Activated T-helper 17 cell treated with anti-CD3 and anti-CD28 coated beads, Interleukin-2, amount 50 U/mL, for 72 hours (primary cell): ENCODE results near the gene SORCS2. TPM values are rescaled to one million over a fixed set of nuclear protein-coding genes. Genes with fewer than 3 reads are reported as not detected.
A peak's percentile ranks its signal among the peaks of the same experiment; 100 is the strongest.

Experiments used
- ATAC-seq: fragments of 150-1000 bp; cut with Tn5 transposase; replicated peaks from 2 replicates; pipeline ENCODE4 v1.10.0; 2021; ENCODE audit warnings: mild to moderate bottlenecking, moderate library complexity
- H3K27ac Mint-ChIP-seq: one replicate; pipeline ENCODE4 v1.8.0; 2022; ENCODE audit warnings: mixed read lengths
- H3K27me3 Mint-ChIP-seq: one replicate; pipeline ENCODE4 v1.8.0; 2022; ENCODE audit warnings: mixed read lengths
- H3K36me3 Mint-ChIP-seq: one replicate; pipeline ENCODE4 v1.8.0; 2022; ENCODE audit warnings: low read depth, mild to moderate bottlenecking, mixed read lengths
- H3K4me1 Mint-ChIP-seq: one replicate; pipeline ENCODE4 v1.8.0; 2022; ENCODE audit warnings: mixed read lengths
- H3K4me3 Mint-ChIP-seq: one replicate; pipeline ENCODE4 v1.8.0; 2022; ENCODE audit warnings: mild to moderate bottlenecking, mixed read lengths
- H3K9me3 Mint-ChIP-seq: one replicate; pipeline ENCODE4 v1.8.0; 2022; ENCODE audit warnings: mixed read lengths
- total RNA-seq, 2 donors: library from RNA; stranded (reverse); gene quantifications; one replicate each; pipeline ENCODE4 v1.2.3, GENCODE V29; 2022

SORCS2 gene
- total RNA-seq, 2 donors from 2014 or later = 0.04 to 0.26 TPM

DNA sequence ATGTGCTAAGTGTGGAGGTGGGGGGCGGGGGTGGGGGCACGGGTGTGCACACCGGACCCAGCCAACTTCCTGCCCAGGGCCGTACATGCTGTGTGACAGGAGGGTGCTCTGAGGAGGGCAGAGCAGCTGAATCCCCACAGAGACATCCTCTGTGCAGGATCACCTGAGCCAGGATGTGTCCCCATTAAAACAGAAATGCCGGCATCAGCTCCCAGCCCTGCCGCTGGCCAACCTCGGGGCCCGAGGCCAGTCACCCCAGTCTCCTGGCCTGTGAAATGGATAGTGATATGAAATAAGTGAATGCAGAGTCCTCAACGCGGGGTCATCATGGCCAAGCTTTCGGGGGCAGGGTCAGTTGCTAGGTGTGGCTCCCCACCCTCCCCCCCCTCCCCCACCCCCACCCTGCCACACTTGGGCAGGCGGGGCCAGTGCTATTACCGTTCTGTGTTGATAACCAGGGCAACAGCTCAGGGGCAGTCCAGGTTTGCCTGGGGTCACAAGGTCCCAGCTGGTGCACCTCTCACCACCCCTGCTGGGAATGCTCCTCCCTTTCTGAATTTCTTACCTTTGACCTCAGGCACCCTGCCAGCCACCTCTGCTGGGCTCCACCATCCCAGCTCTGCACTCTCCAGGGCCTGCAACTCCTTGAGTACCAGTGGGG, 469.6 kb downstream of the SORCS2 start:
- H3K36me3 Mint-ChIP-seq = no peaks in the 10 kb centered on the region
- peaks cover 5% of the 10 kb centered on the region for H3K9me3 Mint-ChIP-seq
- no peak overlapping the region for H3K4me3 Mint-ChIP-seq
- ATAC-seq = no peak
- H3K27me3 Mint-ChIP-seq = peaks cover 8% of the 10 kb centered on the region
- H3K27ac Mint-ChIP-seq = no peak overlapping the region
- no peaks in the 10 kb centered on the region for H3K4me1 Mint-ChIP-seq

DNA sequence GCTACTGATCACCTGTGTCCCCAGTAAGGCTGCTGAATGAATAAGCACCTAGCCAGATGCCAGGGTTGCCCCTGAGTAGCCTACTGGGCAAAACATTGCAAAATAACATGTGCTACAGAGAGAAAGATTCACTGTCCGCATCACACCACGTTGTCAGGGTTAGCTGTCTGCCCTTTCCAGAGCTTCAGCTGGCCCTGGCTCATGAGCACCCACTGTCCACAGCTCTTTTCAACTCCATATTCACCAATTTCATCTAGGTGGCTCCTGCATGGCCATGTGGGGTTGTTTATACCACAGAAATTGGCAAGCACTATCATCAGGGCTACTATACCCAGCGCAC, 470.1 kb downstream of the SORCS2 start:
- Mint-ChIP-seq H3K9me3 (peaks cover 5% of the 10 kb centered on the region), H3K36me3 (no peaks in the 10 kb centered on the region), H3K27me3 (peaks cover 8% of the 10 kb centered on the region), H3K27ac (no peak overlapping the region), H3K4me3 (no peak overlapping the region), H3K4me1 (no peaks in the 10 kb centered on the region)
- no peak for ATAC-seq

DNA sequence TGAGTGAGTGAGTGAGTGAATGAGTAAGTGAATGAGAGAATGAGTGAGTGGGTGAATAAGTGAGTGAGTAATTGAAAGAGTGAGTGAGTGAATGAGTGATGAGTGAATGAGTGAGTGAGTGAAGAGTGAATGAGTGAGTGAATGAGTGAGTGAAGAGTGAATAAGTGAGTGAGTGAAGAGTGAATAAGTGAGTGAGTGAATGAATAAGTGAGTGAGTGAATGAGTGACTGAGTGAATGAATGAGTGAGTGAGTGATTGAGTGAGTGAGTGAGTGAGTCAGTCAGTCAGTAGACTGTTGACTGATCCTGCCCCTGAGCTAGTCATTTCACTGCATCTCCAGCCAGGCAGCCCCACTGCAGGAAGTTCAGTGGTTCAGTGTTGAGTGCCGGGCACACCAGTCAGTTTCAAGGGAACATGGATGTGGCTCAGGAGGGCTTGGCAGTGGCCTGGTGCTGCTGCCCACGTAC, 470.8 kb downstream of the SORCS2 start:
- Mint-ChIP-seq H3K4me1 (no peaks in the 10 kb centered on the region), H3K36me3 (no peaks in the 10 kb centered on the region), H3K27ac (no peak overlapping the region), H3K27me3 (peaks cover 8% of the 10 kb centered on the region), H3K9me3 (peaks cover 5% of the 10 kb centered on the region), H3K4me3 (no peak overlapping the region)
- ATAC-seq = peak; percentile 80

DNA sequence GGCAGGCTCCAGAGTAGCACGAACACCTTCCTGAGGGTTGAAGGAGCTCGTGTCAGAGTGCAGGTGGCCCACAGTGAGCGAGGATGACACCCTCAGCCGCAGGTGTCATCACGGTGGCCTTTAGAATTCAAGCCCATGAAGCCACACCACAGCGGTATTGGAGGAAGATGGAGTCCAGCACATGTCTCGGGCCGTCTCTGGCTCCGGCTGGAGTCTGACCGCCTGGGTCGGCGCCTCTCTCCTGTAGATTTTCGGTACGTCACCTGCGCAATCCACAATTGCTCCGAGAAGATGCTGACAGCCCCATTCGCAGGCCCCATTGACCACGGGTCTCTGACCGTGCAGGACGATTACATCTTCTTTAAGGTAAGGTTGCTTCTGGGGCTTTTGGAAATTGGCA, 471.8 kb downstream of the SORCS2 start:
- Mint-ChIP-seq H3K27me3 (peaks cover 8% of the 10 kb centered on the region), H3K4me3 (no peak overlapping the region), H3K27ac (no peak overlapping the region), H3K36me3 (no peaks in the 10 kb centered on the region), H3K9me3 (peaks cover 5% of the 10 kb centered on the region), H3K4me1 (no peaks in the 10 kb centered on the region)
- no peak for ATAC-seq

DNA sequence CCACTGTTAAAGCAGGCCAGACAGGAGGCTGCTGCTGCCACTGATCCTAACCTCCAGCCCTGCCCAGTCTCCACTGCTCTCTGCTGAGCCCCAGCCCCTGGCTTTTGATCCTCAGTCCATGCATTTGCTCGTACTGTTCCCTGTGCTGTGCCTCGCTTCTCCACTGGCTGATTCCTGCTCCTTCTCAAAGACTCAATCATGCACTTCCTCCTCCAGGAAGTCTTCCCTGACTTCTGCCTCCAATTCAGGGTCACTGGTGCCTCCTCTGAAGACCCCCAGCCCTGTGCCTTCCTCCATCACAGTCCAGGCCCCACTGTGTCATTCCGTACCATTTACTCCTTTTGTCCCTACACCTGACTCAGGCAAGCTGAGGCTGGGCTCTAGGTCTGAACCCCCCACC, 473.0 kb downstream of the SORCS2 start:
- Mint-ChIP-seq H3K4me3 (no peak overlapping the region), H3K36me3 (no peaks in the 10 kb centered on the region), H3K27me3 (peaks cover 11% of the 10 kb centered on the region), H3K9me3 (peaks cover 5% of the 10 kb centered on the region), H3K27ac (no peak overlapping the region), H3K4me1 (no peaks in the 10 kb centered on the region)
- no peak for ATAC-seq

DNA sequence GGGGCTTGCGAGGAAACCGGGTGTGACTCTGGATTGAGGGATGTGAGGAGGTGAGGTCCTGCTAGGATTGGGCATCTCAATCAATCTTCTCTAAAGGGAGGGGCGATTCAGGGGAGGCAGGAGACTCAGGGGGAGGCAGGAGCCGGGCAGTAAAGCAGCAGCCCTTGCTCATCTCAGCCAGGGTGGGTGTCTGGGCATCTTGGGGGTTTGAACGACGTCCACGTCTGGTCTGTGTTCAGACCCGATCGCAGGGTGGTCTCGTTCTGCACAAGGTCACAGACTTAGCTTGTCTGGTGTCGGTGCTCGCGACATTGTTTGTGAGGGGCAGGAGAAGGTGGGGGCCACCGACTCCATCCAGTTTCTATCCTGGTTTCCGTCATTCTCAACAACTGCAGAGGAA, 473.7 kb downstream of the SORCS2 start:
- no peak for ATAC-seq
- Mint-ChIP-seq H3K27me3 (peaks cover 11% of the 10 kb centered on the region), H3K4me1 (no peaks in the 10 kb centered on the region)

DNA sequence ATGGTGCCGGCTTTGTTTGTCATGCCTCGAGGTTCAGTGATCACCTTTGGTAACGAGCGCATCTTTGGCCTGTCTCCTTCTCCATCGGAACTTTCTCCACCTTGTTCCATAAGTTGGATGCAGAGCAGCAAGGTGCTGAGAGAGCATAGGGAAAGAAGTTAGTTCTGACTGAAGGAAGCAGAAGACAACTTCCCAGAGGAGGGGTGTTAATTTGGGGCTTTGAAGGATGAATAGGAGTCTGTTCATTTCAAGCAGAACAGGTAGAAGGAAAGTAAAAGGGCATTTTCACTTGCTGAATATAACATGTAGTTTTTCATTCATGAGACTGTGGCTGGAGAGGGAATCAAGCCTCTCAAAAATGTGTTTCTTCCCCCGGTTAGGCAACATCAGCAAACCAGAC, 474.4 kb downstream of the SORCS2 start:
- Mint-ChIP-seq H3K27me3 (peaks cover 11% of the 10 kb centered on the region), H3K27ac (no peak overlapping the region), H3K4me1 (no peaks in the 10 kb centered on the region), H3K36me3 (no peaks in the 10 kb centered on the region), H3K4me3 (no peak overlapping the region), H3K9me3 (peaks cover 11% of the 10 kb centered on the region)
- ATAC-seq = no peak

More for the DNA sequence above, 473.7 kb downstream of the SORCS2 start:
- no peaks in the 10 kb centered on the region for H3K36me3 Mint-ChIP-seq
- H3K27ac Mint-ChIP-seq = no peak overlapping the region
- peaks cover 5% of the 10 kb centered on the region for H3K9me3 Mint-ChIP-seq
- no peak overlapping the region for H3K4me3 Mint-ChIP-seq

DNA sequence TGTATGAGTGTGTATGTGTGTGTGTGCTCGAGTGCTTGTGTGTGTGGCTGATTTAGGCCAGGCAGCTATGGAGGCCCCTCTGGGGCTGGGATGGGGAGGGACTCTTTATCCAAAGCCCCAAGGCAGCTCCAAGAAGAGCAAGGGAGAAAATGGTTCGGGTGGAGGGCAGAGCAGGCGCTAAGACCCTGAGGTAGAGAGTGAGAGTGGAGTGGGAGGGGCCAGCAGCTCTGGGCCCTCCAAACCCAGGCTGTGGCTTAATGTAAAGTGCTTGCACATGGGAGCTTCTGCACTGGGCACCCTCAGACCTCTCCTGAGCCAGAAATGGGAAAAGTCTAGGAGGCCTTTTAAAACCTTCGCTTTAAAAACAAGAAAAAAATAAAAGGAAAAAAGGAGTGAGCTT, 475.9 kb downstream of the SORCS2 start:
- Mint-ChIP-seq H3K27ac (no peak overlapping the region), H3K4me3 (no peak overlapping the region), H3K27me3 (peaks cover 11% of the 10 kb centered on the region), H3K4me1 (no peaks in the 10 kb centered on the region), H3K9me3 (peaks cover 6% of the 10 kb centered on the region), H3K36me3 (no peaks in the 10 kb centered on the region)
- no peak for ATAC-seq

DNA sequence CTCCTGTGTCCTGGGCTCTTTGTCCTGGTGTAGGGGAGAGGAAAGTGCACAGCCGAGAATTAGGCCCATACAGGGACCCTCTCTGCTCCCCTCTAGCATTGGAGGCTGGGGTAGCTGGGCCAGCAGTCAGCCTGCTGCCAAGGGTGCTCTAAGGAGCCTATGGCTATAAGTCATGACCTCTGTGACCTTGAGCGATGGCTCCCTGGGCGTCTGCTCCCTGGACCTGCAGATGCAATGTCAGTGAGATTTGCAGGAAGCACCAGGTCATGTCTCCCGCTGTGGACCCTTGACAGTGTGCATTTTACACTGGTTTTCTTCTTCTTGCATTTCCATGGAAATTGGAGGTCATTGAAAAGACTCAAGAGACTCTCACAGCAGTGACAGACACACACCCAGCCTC, 476.5 kb downstream of the SORCS2 start:
- Mint-ChIP-seq H3K36me3 (no peaks in the 10 kb centered on the region), H3K27me3 (peaks cover 11% of the 10 kb centered on the region), H3K4me1 (no peaks in the 10 kb centered on the region), H3K4me3 (no peak overlapping the region), H3K9me3 (peaks cover 6% of the 10 kb centered on the region), H3K27ac (no peak overlapping the region)
- no peak for ATAC-seq

DNA sequence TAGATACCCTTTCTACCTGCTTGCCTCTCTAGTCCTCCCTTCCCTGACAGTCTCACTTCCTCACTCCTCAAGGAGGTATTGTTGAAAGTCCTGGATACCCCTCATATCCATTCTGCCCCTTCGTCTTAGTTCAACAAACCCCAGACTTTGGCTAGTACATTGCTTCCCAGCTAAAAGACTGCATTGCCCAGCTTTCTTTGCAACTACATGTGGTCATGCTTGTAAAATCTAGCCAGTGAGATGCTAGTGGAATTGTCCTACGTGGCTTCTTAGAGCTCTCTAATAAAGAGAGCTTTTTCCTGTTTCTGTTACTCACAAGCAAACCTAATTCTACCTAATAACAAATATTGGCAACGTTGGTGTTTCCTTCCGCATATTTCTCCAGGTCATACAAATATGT, 480.3 kb downstream of the SORCS2 start:
- no peak for ATAC-seq
- peaks cover 6% of the 10 kb centered on the region for H3K9me3 Mint-ChIP-seq
- H3K4me1 Mint-ChIP-seq = no peaks in the 10 kb centered on the region
- H3K36me3 Mint-ChIP-seq = no peaks in the 10 kb centered on the region
- H3K27me3 Mint-ChIP-seq = peaks cover 3% of the 10 kb centered on the region
- H3K27ac Mint-ChIP-seq = no peak overlapping the region
- no peak overlapping the region for H3K4me3 Mint-ChIP-seq

DNA sequence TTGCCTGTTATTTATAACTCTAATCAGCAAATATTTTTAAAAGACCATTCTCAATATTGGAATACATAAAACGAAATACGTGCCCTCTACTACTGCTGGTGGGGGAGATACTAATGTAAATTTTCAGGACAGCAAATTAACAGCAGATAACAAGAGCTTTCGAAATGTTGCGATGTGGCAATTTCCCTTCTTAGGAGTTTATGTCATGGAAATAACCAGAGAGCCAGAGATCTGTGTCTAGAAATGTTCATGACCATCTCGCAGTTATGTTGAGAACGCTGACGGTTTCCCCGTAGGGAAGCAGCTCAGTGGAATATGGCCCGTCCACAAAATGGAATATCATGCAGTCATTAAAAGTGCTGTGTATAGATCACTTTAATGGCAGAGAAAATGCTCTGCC, 480.8 kb downstream of the SORCS2 start:
- no peaks in the 10 kb centered on the region for H3K36me3 Mint-ChIP-seq
- no peaks in the 10 kb centered on the region for H3K4me1 Mint-ChIP-seq
- peaks cover 6% of the 10 kb centered on the region for H3K9me3 Mint-ChIP-seq
- H3K4me3 Mint-ChIP-seq = no peak overlapping the region
- peaks cover 7% of the 10 kb centered on the region for H3K27me3 Mint-ChIP-seq
- H3K27ac Mint-ChIP-seq = no peak overlapping the region
- no peak for ATAC-seq

DNA sequence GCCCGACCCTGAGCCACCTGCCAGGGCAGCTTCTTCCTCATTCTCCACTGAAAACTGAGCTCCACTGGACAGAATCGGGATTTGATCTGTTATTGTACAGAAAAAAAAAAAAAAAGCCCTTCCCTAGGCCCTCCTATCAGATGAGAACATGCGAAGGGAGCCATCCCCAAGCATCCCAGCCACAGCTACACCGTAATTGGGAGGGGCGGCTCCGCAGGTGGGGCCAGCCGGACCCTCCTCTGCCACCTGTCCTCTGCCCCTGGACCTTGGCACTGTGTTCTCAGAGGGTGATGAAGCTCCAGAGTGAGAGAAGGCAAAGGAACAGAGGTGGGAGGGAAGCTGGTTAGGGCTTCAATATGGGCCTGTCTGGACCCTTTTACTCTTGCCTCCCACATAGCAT, 482.4 kb downstream of the SORCS2 start:
- H3K27ac Mint-ChIP-seq = no peak overlapping the region
- no peak overlapping the region for H3K4me3 Mint-ChIP-seq
- H3K36me3 Mint-ChIP-seq = no peaks in the 10 kb centered on the region
- ATAC-seq = no peak
- peaks cover 6% of the 10 kb centered on the region for H3K9me3 Mint-ChIP-seq
- no peaks in the 10 kb centered on the region for H3K4me1 Mint-ChIP-seq
- peaks cover 7% of the 10 kb centered on the region for H3K27me3 Mint-ChIP-seq

DNA sequence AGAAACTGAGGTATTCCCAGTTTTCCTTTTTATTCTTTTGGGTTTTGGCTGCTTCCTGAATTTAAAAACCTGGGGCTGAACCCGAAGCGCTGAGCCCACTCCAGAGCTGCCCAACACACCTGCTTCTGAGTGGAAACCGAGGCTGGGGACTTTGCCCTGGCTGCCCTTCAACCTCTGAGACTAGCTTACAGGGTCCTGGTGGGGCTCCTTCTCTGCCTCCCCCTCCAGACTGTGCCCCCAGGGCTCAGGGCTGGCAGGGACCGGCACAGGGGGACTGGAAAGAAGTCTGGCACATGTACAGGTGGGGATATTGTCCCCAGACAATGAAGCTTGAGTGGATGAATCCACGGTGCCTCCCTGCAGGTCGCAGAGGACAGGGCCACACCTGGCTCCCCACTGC, 482.8 kb downstream of the SORCS2 start:
- no peak for ATAC-seq
- no peak overlapping the region for H3K27ac Mint-ChIP-seq
- H3K4me1 Mint-ChIP-seq = no peaks in the 10 kb centered on the region
- no peak overlapping the region for H3K4me3 Mint-ChIP-seq
- H3K36me3 Mint-ChIP-seq = no peaks in the 10 kb centered on the region
- H3K27me3 Mint-ChIP-seq = peaks cover 7% of the 10 kb centered on the region
- H3K9me3 Mint-ChIP-seq = peaks cover 6% of the 10 kb centered on the region

DNA sequence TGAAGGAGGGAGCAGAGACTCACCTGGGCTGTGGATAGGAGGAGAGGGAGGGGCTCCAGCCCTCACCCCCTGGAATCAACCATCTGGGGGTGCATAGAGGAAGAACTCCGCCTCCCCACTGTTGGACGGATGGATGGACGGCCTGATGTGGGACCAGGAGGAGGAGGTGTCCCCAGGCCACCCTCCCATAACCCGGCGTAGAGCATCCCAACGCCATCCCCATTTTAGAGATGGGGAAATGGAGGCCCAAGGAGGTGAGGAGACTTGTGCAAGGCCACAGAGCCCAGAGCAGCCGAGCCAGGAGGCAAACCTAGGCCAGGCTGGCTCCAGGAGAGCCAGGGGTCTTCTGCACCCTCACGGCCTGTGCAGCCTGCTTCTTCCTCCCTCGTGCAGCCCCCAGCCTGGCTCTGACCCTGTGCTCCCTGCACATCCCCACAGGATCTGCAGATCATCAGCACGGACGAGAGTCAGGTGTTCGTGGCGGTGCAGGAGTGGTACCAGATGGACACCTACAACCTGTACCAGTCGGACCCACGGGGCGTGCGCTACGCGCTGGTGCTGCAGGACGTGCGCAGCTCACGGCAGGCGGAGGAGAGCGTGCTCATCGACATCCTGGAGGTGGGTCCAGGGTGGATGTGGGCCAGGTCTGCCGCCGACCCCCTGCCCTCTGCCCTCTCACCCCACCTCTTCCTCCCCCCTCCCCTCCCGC, 483.4 kb downstream of the SORCS2 start:
- H3K4me1 Mint-ChIP-seq = no peaks in the 10 kb centered on the region
- H3K27ac Mint-ChIP-seq = no peak overlapping the region
- H3K27me3 Mint-ChIP-seq = peaks cover 7% of the 10 kb centered on the region
- no peaks in the 10 kb centered on the region for H3K36me3 Mint-ChIP-seq
- no peak overlapping the region for H3K4me3 Mint-ChIP-seq
- no peak for ATAC-seq
- peaks cover 6% of the 10 kb centered on the region for H3K9me3 Mint-ChIP-seq

DNA sequence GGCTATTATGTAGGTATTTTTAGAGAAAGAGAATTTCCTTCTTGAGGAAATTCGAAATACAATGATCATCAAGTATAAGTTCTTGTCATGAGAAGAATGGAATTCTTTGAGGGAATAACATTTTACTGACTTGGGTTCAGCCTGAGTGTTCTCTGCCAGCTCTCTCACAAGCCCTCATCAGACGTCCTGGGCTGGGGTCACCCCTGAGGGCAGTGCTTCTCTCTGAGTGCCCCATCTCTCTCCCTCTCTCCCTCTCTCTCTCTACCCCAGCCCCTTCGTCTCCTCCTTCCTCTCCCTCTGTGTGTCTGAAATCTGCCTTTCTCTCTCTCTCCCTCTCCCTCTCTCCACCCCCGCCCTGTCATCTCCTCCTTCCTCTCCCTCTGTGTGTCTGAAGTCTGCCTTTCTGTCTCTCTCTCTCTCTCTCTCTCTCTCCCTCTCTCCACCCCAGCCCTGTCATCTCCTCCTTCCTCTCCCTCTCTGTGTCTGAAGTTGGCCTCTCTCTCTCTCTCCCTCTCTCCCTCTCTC, 484.1 kb downstream of the SORCS2 start:
- ATAC-seq = no peak
- Mint-ChIP-seq H3K27ac (no peak overlapping the region), H3K9me3 (peaks cover 2% of the 10 kb centered on the region), H3K36me3 (no peaks in the 10 kb centered on the region), H3K27me3 (peaks cover 12% of the 10 kb centered on the region), H3K4me1 (no peaks in the 10 kb centered on the region), H3K4me3 (no peak overlapping the region)
